PFSK-1 (cell line): ENCODE data around the gene ZFHX3.

Source experiments
- FOXP2 ChIP-seq: optimal IDR thresholded peaks from 2 replicates; pipeline ENCODE3; 2011; ENCODE audit warnings: borderline replicate concordance, control low read depth, inconsistent platforms; ENCODE audit not compliant: insufficient read depth; ENCODE audit errors: extremely low read length, extremely low read depth
- POLR2AphosphoS5 ChIP-seq: IDR thresholded peaks from 2 replicates; pipeline ENCODE4 v1.6.1; 2012; ENCODE audit warnings: low read depth, mild to moderate bottlenecking, control low read depth, low read length, moderate library complexity
- REST ChIP-seq, 2 experiments: IDR thresholded peaks; 2 replicates each; pipeline versions ENCODE4 v1.6.1 to v1.8.0; 2011 to 2012; ENCODE audit warnings: low read depth in 2 of 2, low read length in 2 of 2, control low read depth in 1 of 2, inconsistent platforms in 1 of 2, mild to moderate bottlenecking in 1 of 2, moderate library complexity in 1 of 2; ENCODE audit not compliant: insufficient read depth in 1 of 2
- SIN3A ChIP-seq: IDR thresholded peaks from 2 replicates; pipeline ENCODE4 v1.6.1; 2012; ENCODE audit warnings: mild to moderate bottlenecking, low read length, moderate library complexity, borderline replicate concordance; ENCODE audit not compliant: insufficient read depth
- TAF1 ChIP-seq: IDR thresholded peaks from 2 replicates; pipeline ENCODE4 v1.6.1; 2012; ENCODE audit warnings: low read length, control low read depth, borderline replicate concordance; ENCODE audit not compliant: insufficient read depth

- TF ChIP-seq SIN3A (no peak), REST (IDR thresholded peaks at IDR 0.05; ENCODE audit: insufficient read depth in 1 of 2, low read depth in 2 of 2, low read length in 2 of 2) (no peak), POLR2AphosphoS5 (no peak), TAF1 (no peak), FOXP2 (no peak)
Measured at GRCh38 chr16:72814226-72814625, 233.7 kb downstream of the ZFHX3 start.
